GM10248 (cell line): ENCODE data around the gene AMPD3.

Experiments used
- CTCF ChIA-PET: fragments of 300-600 bp; sonication (Branson Sonifier 250); formaldehyde crosslinking; extraction: SDS; loops from one replicate; lab custom pipeline; 2021; ENCODE audit warnings: antibody characterized with exemption; lab: Yijun Ruan, JAX
- POLR2A ChIA-PET: fragments of 350-650 bp; sonication (Branson Sonifier 250); formaldehyde crosslinking; extraction: SDS; loops from one replicate; lab custom pipeline; 2020; ENCODE audit warnings: antibody characterized with exemption; lab: Yijun Ruan, JAX
- DNase-seq: peaks from one replicate; pipeline ENCODE4 v3.0.0; 2012; ENCODE audit errors: extremely low spot score
- CTCF ChIP-seq: IDR thresholded peaks from 2 replicates; pipeline ENCODE4 v1.5.1; 2012; ENCODE audit warnings: mild to moderate bottlenecking, low read depth; ENCODE audit errors: extremely low read depth, missing control alignments, control extremely low read depth

AMPD3 gene

GRCh38 chr11:10511181-10511621, 56.1 kb downstream of the AMPD3 start:
- ChIA-PET CTCF (interaction anchor here (0.9 to 2.0 kb wide), 3 partner anchors 9 to 224 kb away, joined by 3 to 6 read pairs (median 4); no protein-coding TSS in a partner anchor), POLR2A (no interaction called here)
- no peak for TF ChIP-seq CTCF
- DNase-seq = no peak

- ChIA-PET POLR2A (no interaction called here), CTCF (interaction anchor here (1.0 to 3.0 kb wide), 3 partner anchors 27 to 221 kb away, joined by 4 to 6 read pairs (median 6); partner anchors contain the start of gene RNF141)
- DNase-seq = no peak
- TF ChIP-seq CTCF = no peak
Measured at GRCh38 chr11:10514202-10514601, 59.1 kb downstream of the AMPD3 start.

GRCh38 chr11:10514709-10515108, 59.6 kb downstream of the AMPD3 start:
- no peak for DNase-seq
- TF ChIP-seq CTCF = no peak
- ChIA-PET CTCF (interaction anchor here (1.0 to 3.0 kb wide), 3 partner anchors 27 to 222 kb away, joined by 3 to 6 read pairs (median 6); partner anchors contain the start of gene RNF141), POLR2A (no interaction called here)

GRCh38 chr11:10515418-10515817, 60.4 kb downstream of the AMPD3 start:
- ChIA-PET POLR2A (no interaction called here), CTCF (interaction anchor here (1.0 to 2.5 kb wide), 4 partner anchors 25 to 221 kb away, joined by 3 to 16 read pairs (median 6); partner anchors contain the start of gene RNF141)
- TF ChIP-seq CTCF = no peak
- no peak for DNase-seq

GRCh38 chr11:10518123-10518522, 63.1 kb downstream of the AMPD3 start:
- CTCF ChIA-PET = interaction anchor here (1.5 kb wide), 1 partner anchor 23 kb away, joined by 3 read pairs; the partner anchor contains the start of gene RNF141

GRCh38 chr11:10518891-10519290, 63.8 kb downstream of the AMPD3 start:
- no peak for DNase-seq
- ChIA-PET POLR2A (no interaction called here), CTCF (interaction anchor here (1.5 kb wide), 1 partner anchor 22 kb away, joined by 3 read pairs; the partner anchor contains the start of gene RNF141)
- TF ChIP-seq CTCF = no peak

More at GRCh38 chr11:10518123-10518522, 63.1 kb downstream of the AMPD3 start:
- POLR2A ChIA-PET = no interaction called here
- DNase-seq = no peak
- no peak for TF ChIP-seq CTCF

GRCh38 chr11:10519630-10520029, 64.6 kb downstream of the AMPD3 start:
- DNase-seq = no peak
- CTCF ChIA-PET = interaction anchor here (1.3 to 2.5 kb wide), 8 partner anchors 8 to 135 kb away, joined by 3 to 17 read pairs (median 6); partner anchors contain the start of gene RNF141
- POLR2A ChIA-PET = no interaction called here
- no peak for TF ChIP-seq CTCF
